ENCODE data around the gene SUMO3.

Gene SUMO3

DNA sequence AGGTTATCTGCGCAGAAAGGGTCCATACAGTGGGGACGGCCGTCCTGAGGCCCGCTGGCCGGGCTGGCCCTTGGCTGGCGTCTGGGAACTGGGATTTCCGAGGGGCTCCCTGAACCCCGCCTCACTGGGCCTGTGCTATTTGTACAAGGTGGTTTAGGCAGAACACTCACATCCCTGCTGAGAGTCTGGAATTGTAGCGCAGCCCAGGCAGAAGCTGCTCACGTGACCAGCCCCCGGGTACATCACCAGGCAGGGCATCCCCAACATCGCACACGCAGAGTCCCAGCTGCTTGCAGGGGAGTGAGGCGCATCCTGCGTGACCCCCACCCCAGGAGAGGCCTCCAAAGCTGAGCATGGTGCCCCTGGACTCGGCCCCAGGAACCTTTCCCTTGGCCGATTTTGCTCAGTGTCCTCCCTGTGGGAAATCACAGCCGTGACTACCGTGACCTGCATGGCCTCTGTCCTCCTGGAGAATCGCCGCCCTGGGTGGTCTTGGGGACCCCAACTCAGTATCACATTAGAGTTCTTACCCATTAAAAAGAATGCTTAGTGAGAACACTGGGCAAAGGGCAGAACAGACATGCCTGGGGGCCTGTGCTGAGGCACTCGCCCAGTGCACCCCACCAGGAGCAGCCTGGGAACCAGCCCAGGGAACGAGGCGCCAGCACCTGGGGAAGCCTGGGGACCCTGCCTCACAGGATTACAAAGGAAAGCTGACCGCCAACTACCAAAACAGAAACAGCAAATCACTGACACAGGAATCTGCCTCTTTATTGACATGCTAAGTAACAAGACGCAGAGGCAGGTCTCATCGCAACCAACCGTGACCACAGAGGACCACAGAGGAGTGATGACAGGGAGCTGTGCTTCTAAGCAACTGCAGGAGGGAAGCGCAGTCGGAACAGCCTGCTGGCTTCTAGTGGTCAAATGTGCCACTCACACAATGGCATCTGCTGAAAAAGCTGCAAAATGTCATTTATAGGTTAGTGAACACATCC lies 49.7 kb downstream of the SUMO3 start:
- FAIRE-seq (no peak), DNase-seq (ENCODE audit: insufficient read length, low spot score) (no peak)
- TF ChIP-seq, protein P1, sequence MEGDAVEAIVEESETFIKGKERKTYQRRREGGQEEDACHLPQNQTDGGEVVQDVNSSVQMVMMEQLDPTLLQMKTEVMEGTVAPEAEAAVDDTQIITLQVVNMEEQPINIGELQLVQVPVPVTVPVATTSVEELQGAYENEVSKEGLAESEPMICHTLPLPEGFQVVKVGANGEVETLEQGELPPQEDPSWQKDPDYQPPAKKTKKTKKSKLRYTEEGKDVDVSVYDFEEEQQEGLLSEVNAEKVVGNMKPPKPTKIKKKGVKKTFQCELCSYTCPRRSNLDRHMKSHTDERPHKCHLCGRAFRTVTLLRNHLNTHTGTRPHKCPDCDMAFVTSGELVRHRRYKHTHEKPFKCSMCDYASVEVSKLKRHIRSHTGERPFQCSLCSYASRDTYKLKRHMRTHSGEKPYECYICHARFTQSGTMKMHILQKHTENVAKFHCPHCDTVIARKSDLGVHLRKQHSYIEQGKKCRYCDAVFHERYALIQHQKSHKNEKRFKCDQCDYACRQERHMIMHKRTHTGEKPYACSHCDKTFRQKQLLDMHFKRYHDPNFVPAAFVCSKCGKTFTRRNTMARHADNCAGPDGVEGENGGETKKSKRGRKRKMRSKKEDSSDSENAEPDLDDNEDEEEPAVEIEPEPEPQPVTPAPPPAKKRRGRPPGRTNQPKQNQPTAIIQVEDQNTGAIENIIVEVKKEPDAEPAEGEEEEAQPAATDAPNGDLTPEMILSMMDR (IDR thresholded peaks at IDR 0.05; ENCODE audit: insufficient read depth, missing control alignments), result no peak

DNA sequence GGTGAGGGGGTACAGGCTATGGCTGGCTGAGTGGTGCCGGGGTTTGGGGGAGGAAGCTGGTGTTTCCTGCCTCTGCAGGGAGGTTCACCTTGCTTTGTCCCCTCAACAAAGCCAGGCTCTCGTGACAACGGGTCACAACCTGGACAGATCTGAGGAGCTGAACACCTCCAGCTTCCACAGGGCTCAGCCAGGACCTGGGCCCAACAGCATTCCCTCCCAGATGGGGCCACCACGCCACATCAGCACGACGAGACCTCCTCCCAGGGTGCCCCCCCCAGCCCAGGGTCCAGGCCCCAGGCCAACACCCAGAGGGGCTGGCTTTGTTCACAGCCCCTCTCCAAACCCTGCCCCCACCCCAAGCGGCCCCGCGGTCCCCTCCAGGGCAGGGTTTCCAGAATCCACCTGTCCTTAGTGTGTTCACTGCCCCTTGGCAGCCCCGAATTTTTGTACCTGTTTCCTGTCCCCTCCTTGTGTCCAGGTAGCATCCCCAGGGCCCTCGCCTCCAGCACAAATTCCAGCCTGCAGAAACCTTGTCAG lies 51.0 kb downstream of the SUMO3 start:
- DNase-seq (ENCODE audit: insufficient read length, low spot score), result no peak
- TF ChIP-seq, protein P1 (IDR thresholded peaks at IDR 0.05; ENCODE audit: insufficient read depth, missing control alignments), result no peak
- FAIRE-seq, result no peak

GRCh38 chr21:44766014-44766817 lies 51.6 kb downstream of the SUMO3 start:
- TF ChIP-seq, protein P1 (IDR thresholded peaks at IDR 0.05; ENCODE audit: insufficient read depth, missing control alignments), result no peak
- no peak for FAIRE-seq
- no peak for DNase-seq (ENCODE audit: insufficient read length, low spot score)

- TF ChIP-seq, protein P1 (IDR thresholded peaks at IDR 0.05; ENCODE audit: insufficient read depth, missing control alignments), result no peak
- DNase-seq (ENCODE audit: insufficient read length, low spot score), result no peak
- FAIRE-seq, result no peak
Measured at GRCh38 chr21:44765231-44766013, 52.4 kb downstream of the SUMO3 start.

DNA sequence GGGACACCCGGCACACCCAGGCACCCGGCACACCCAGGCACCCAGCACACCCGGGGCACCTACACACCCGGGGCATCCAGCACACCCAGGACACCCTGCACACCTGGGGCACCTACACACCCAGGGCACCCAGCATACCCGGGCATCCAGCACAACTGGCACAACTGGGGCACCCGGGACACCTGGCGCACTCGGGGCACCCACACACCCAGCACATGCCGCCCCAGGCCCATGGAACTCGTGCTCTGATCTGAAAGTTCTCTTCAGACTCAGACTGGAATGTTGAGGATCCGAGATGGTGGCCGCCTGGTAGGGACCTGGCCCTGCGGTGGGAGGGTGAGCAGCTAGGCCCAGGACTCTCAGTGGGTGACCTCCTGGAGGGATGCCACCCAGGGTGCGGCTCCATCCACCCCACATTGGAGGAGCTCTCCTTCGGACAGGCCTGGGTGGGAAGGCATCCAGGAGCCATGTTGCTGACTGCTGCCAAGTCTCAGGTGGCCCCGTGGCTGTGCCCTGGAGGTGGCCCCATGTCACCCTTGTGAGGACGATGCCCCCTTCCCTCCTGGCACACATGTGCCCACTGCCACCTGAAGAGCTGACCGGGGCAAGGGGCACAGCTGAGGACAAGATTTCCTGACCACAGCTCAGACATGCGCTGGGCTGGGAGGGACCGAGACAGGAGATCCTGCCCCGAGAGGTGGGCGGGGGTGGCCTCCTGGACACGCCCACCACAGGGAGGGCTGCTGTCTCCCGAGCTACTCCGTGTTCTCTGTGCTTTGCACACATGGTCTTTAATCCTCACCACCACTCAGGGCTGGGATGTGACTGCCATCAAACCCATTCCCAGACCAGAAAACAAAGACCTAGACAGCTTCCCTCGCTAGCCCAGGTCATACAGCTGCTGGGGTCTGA lies 53.3 kb downstream of the SUMO3 start:
- FAIRE-seq, result no peak
- TF ChIP-seq, protein P1 (IDR thresholded peaks at IDR 0.05; ENCODE audit: insufficient read depth, missing control alignments), result no peak
- no peak for DNase-seq (ENCODE audit: insufficient read length, low spot score)
